Measurements from ENCODE around the gene HERPUD1. TPM values are rescaled to one million over a fixed set of nuclear protein-coding genes. Genes with fewer than 3 reads are reported as not detected.

The HERPUD1 gene
- total and polyA plus RNA-seq, 2 of the 13 experiments (the other 11 are each of a cell fraction or from before 2014, with no cell fraction given), result 96.2 to 323 TPM

- TF ChIP-seq ZNF614 (CRISPR knock-in tag; IDR thresholded peaks at IDR 0.05; ENCODE audit: borderline replicate concordance), result no peak; the same call in 1 of the 2 replicates
- TF ChIP-seq ZNF335 (CRISPR knock-in tag; IDR thresholded peaks at IDR 0.05), result no peak; the same call in 1 of the 2 replicates
- TF ChIP-seq ESRRA (CRISPR knock-in tag; IDR thresholded peaks at IDR 0.05; ENCODE audit: low read depth), result no peak
- TF ChIP-seq, protein P1, sequence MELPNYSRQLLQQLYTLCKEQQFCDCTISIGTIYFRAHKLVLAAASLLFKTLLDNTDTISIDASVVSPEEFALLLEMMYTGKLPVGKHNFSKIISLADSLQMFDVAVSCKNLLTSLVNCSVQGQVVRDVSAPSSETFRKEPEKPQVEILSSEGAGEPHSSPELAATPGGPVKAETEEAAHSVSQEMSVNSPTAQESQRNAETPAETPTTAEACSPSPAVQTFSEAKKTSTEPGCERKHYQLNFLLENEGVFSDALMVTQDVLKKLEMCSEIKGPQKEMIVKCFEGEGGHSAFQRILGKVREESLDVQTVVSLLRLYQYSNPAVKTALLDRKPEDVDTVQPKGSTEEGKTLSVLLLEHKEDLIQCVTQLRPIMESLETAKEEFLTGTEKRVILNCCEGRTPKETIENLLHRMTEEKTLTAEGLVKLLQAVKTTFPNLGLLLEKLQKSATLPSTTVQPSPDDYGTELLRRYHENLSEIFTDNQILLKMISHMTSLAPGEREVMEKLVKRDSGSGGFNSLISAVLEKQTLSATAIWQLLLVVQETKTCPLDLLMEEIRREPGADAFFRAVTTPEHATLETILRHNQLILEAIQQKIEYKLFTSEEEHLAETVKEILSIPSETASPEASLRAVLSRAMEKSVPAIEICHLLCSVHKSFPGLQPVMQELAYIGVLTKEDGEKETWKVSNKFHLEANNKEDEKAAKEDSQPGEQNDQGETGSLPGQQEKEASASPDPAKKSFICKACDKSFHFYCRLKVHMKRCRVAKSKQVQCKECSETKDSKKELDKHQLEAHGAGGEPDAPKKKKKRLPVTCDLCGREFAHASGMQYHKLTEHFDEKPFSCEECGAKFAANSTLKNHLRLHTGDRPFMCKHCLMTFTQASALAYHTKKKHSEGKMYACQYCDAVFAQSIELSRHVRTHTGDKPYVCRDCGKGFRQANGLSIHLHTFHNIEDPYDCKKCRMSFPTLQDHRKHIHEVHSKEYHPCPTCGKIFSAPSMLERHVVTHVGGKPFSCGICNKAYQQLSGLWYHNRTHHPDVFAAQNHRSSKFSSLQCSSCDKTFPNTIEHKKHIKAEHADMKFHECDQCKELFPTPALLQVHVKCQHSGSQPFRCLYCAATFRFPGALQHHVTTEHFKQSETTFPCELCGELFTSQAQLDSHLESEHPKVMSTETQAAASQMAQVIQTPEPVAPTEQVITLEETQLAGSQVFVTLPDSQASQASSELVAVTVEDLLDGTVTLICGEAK (IDR thresholded peaks at IDR 0.05), result no peak
- TF ChIP-seq, protein P1 (CRISPR knock-in tag; IDR thresholded peaks at IDR 0.05), result 0 out of 2 replicates have a peak, but pooled peaks have one; percentile 28
- TF ChIP-seq KDM4B (CRISPR knock-in tag; IDR thresholded peaks at IDR 0.05), result no peak
- no peak for TF ChIP-seq ZNF432 (CRISPR knock-in tag; IDR thresholded peaks at IDR 0.05; ENCODE audit: borderline replicate concordance)
- no peak for TF ChIP-seq ONECUT2 (CRISPR knock-in tag; IDR thresholded peaks at IDR 0.05)
- TF ChIP-seq GTF3A (CRISPR knock-in tag; conservative IDR thresholded peaks at IDR 0.05), result no peak
- TF ChIP-seq RXRB (CRISPR knock-in tag; IDR thresholded peaks at IDR 0.05; ENCODE audit: borderline replicate concordance), result no peak; the same call in 1 of the 2 replicates
- no peak for TF ChIP-seq SUZ12 (IDR thresholded peaks at IDR 0.05; ENCODE audit: low read depth, low read length)
- TF ChIP-seq ISL2 (CRISPR knock-in tag; IDR thresholded peaks at IDR 0.05), result 0 out of 2 replicates have a peak, but pooled peaks have one; percentile 20
- 0 out of 2 replicates have a peak, but pooled peaks have one; percentile 26 for TF ChIP-seq BRCA1 (CRISPR knock-in tag; IDR thresholded peaks at IDR 0.05)
- TF ChIP-seq, protein P2, sequence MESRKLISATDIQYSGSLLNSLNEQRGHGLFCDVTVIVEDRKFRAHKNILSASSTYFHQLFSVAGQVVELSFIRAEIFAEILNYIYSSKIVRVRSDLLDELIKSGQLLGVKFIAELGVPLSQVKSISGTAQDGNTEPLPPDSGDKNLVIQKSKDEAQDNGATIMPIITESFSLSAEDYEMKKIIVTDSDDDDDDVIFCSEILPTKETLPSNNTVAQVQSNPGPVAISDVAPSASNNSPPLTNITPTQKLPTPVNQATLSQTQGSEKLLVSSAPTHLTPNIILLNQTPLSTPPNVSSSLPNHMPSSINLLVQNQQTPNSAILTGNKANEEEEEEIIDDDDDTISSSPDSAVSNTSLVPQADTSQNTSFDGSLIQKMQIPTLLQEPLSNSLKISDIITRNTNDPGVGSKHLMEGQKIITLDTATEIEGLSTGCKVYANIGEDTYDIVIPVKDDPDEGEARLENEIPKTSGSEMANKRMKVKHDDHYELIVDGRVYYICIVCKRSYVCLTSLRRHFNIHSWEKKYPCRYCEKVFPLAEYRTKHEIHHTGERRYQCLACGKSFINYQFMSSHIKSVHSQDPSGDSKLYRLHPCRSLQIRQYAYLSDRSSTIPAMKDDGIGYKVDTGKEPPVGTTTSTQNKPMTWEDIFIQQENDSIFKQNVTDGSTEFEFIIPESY (CRISPR knock-in tag; IDR thresholded peaks at IDR 0.05), result no peak
- TF ChIP-seq, protein P3, sequence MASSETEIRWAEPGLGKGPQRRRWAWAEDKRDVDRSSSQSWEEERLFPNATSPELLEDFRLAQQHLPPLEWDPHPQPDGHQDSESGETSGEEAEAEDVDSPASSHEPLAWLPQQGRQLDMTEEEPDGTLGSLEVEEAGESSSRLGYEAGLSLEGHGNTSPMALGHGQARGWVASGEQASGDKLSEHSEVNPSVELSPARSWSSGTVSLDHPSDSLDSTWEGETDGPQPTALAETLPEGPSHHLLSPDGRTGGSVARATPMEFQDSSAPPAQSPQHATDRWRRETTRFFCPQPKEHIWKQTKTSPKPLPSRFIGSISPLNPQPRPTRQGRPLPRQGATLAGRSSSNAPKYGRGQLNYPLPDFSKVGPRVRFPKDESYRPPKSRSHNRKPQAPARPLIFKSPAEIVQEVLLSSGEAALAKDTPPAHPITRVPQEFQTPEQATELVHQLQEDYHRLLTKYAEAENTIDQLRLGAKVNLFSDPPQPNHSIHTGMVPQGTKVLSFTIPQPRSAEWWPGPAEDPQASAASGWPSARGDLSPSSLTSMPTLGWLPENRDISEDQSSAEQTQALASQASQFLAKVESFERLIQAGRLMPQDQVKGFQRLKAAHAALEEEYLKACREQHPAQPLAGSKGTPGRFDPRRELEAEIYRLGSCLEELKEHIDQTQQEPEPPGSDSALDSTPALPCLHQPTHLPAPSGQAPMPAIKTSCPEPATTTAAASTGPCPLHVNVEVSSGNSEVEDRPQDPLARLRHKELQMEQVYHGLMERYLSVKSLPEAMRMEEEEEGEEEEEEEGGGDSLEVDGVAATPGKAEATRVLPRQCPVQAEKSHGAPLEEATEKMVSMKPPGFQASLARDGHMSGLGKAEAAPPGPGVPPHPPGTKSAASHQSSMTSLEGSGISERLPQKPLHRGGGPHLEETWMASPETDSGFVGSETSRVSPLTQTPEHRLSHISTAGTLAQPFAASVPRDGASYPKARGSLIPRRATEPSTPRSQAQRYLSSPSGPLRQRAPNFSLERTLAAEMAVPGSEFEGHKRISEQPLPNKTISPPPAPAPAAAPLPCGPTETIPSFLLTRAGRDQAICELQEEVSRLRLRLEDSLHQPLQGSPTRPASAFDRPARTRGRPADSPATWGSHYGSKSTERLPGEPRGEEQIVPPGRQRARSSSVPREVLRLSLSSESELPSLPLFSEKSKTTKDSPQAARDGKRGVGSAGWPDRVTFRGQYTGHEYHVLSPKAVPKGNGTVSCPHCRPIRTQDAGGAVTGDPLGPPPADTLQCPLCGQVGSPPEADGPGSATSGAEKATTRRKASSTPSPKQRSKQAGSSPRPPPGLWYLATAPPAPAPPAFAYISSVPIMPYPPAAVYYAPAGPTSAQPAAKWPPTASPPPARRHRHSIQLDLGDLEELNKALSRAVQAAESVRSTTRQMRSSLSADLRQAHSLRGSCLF (CRISPR knock-in tag; IDR thresholded peaks at IDR 0.05; ENCODE audit: borderline replicate concordance), result no peak
Measured at GRCh38 chr16:56986361-56986760, 54.4 kb downstream of the HERPUD1 start (continued).
